ENCODE results near the gene BEGAIN. TPM values are rescaled to one million over a fixed set of nuclear protein-coding genes. Genes with fewer than 3 reads are reported as not detected.

Gene BEGAIN
- total RNA-seq, 2 experiments from 2014 or later, result 1.5 to 2.3 TPM

GRCh38 chr14:100609941-100610391 lies 22.7 kb upstream of the BEGAIN start:
- DNase-seq (no peak), ATAC-seq (ENCODE audit: low read depth) (no peak)
- H3K4me3 Mint-ChIP-seq, result no peak overlapping the region
- H3K27ac Mint-ChIP-seq, result no peak overlapping the region
- H3K4me1 Mint-ChIP-seq, result no peaks in the 10 kb centered on the region
- no peaks in the 10 kb centered on the region for H3K36me3 Mint-ChIP-seq
- POLR2A ChIA-PET, result no interaction called here
- no peaks in the 10 kb centered on the region for H3K9me3 Mint-ChIP-seq
- H3K27me3 Mint-ChIP-seq, result peaks cover 2% of the 10 kb centered on the region

DNA sequence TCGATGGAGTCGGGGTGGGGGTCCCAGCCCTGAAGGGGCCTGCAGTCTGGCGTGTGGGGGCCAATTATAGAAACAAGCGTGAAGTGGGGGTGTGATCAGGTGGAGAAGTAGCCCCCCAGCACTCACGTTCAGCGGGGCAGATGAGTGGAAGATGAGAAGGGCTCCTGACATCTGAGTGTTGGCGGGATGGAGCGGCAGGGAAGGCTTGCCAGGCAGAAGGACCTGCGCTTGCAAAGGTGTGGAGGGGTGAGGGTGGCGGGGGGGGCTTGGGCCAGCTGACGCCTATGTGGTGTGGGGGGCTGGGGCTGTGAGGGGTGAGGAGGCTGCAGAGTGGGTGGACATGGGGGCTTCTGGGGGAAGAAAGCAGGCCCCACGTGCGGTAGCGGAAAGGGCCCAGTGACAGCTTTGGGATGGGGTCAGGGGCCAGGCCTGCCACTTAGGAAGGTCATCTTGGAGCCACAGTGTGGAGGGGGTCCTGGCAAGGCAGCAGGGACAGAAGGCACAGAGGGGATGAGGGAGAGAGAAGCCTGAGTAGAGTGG lies 22.2 kb upstream of the BEGAIN start:
- Mint-ChIP-seq H3K27ac (no peak overlapping the region), H3K4me1 (no peaks in the 10 kb centered on the region), H3K4me3 (no peak overlapping the region), H3K27me3 (no peaks in the 10 kb centered on the region), H3K36me3 (no peaks in the 10 kb centered on the region), H3K9me3 (no peaks in the 10 kb centered on the region)
- POLR2A ChIA-PET, result interaction anchor here (1.1 kb wide), 1 partner anchor 8 kb away, joined by 3 read pairs; no protein-coding TSS in a partner anchor
- no peak for DNase-seq
- ATAC-seq (ENCODE audit: low read depth), result no peak

- Mint-ChIP-seq H3K4me1 (no peaks in the 10 kb centered on the region), H3K36me3 (no peaks in the 10 kb centered on the region), H3K9me3 (no peaks in the 10 kb centered on the region), H3K27me3 (no peaks in the 10 kb centered on the region), H3K4me3 (no peak overlapping the region), H3K27ac (no peak overlapping the region)
- POLR2A ChIA-PET, result interaction anchor here (1.1 kb wide), 1 partner anchor 9 kb away, joined by 3 read pairs; no protein-coding TSS in a partner anchor
- DNase-seq, result no peak
- ATAC-seq (ENCODE audit: low read depth), result no peak
Observed at GRCh38 chr14:100608586-100609330, 21.5 kb upstream of the BEGAIN start.

GRCh38 chr14:100608064-100608463 lies 20.8 kb upstream of the BEGAIN start:
- no peak for ATAC-seq (ENCODE audit: low read depth)
- Mint-ChIP-seq H3K4me1 (no peaks in the 10 kb centered on the region), H3K27me3 (no peaks in the 10 kb centered on the region), H3K36me3 (no peaks in the 10 kb centered on the region), H3K4me3 (no peak overlapping the region), H3K27ac (no peak overlapping the region), H3K9me3 (no peaks in the 10 kb centered on the region)
- no peak for DNase-seq
- POLR2A ChIA-PET, result interaction anchor here (1.1 kb wide), 1 partner anchor 9 kb away, joined by 3 read pairs; no protein-coding TSS in a partner anchor

GRCh38 chr14:100607611-100607956 lies 20.4 kb upstream of the BEGAIN start:
- Mint-ChIP-seq H3K27me3 (no peaks in the 10 kb centered on the region), H3K4me3 (no peak overlapping the region), H3K4me1 (no peaks in the 10 kb centered on the region), H3K27ac (no peak overlapping the region), H3K36me3 (no peaks in the 10 kb centered on the region), H3K9me3 (peaks cover 1% of the 10 kb centered on the region)
- no peak for ATAC-seq (ENCODE audit: low read depth)
- no peak for DNase-seq
- POLR2A ChIA-PET, result no interaction called here

DNA sequence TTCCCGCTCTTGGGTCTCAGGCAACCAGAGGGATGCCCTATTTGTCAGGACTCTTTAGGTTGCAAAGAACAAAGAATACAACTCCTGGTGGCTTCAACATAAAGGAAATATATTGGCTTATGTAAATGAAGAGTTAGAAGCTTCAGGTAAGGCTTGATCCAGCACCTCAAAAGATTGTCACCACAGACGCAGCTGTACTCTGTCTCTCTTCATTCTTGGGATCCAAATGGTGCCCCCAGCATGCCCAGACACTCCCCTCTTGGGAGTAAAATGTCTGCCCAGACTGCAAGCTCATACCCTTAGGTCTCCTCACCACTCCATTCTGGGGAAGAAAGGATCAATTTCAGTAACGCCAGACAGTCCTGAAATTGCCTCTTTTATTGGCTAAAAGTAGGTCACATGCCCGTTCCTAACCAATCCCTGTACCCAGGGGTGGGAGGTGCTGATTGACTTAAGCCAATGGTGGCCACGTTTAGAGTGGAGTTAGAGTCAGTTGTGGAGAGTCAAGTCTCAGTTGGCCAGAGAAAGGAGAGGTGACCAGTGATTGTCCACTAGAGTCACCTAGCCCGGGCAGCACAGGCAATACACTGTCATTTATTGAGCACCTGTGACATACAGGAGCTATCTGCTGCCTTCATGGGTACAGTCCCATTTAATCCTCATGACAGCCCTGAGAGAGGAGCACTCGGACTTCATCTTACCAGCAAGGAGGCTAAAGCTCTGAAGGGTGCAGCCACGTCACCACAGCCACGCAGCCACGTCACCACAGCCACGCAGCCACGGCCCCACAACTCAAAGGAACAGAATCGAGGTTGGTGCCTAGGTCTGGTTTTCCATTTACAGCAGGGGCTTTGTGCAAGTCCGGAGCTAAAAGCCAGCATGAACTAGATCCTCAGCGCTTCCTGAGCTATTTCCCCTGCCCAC lies 19.7 kb upstream of the BEGAIN start:
- Mint-ChIP-seq H3K27ac (no peak overlapping the region), H3K4me3 (no peak overlapping the region), H3K36me3 (no peaks in the 10 kb centered on the region), H3K27me3 (peaks cover 2% of the 10 kb centered on the region), H3K4me1 (no peaks in the 10 kb centered on the region), H3K9me3 (peaks cover 5% of the 10 kb centered on the region)
- ATAC-seq (ENCODE audit: low read depth), result no peak
- DNase-seq, result no peak
- POLR2A ChIA-PET, result interaction anchor here (1.0 kb wide), 1 partner anchor 11 kb away, joined by 3 read pairs; no protein-coding TSS in a partner anchor

GRCh38 chr14:100605706-100606686 lies 18.8 kb upstream of the BEGAIN start:
- no peak for ATAC-seq (ENCODE audit: low read depth)
- Mint-ChIP-seq H3K36me3 (peaks cover 2% of the 10 kb centered on the region), H3K4me1 (no peaks in the 10 kb centered on the region), H3K4me3 (no peak overlapping the region), H3K9me3 (peaks cover 7% of the 10 kb centered on the region), H3K27ac (no peak overlapping the region), H3K27me3 (peaks cover 5% of the 10 kb centered on the region)
- no peak for DNase-seq
- POLR2A ChIA-PET, result interaction anchor here (1.0 kb wide), 1 partner anchor 12 kb away, joined by 3 read pairs; no protein-coding TSS in a partner anchor

DNA sequence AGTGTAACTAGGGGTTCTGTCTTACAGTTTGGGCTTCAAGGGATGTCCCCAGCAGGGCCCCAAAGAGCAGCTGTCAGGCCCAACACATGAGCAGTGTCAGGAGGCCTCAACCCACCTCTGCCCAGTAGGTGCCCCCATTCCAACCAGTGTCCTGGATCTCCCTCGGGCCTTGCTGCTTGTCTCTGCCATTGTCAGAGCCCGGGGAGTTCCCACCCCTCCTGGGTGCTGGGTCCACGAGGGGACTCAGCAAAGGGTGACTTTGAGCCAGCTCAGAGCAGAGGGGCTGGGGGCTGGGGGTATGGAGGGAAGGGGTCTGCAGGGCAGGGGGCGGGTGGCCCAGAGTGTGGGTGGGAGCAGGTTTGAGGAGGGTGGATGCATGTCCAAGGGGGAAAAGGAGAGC lies 18.0 kb upstream of the BEGAIN start:
- peaks cover 3% of the 10 kb centered on the region for H3K36me3 Mint-ChIP-seq

GRCh38 chr14:100604709-100605108 lies 17.5 kb upstream of the BEGAIN start:
- Mint-ChIP-seq H3K4me3 (no peak overlapping the region), H3K9me3 (peaks cover 7% of the 10 kb centered on the region), H3K27me3 (peaks cover 14% of the 10 kb centered on the region), H3K4me1 (no peaks in the 10 kb centered on the region), H3K27ac (no peak overlapping the region), H3K36me3 (peaks cover 3% of the 10 kb centered on the region)
- POLR2A ChIA-PET, result no interaction called here
- DNase-seq, result no peak
- no peak for ATAC-seq (ENCODE audit: low read depth)

More for the DNA sequence above, 18.0 kb upstream of the BEGAIN start:
- POLR2A ChIA-PET, result no interaction called here
- peaks cover 9% of the 10 kb centered on the region for H3K27me3 Mint-ChIP-seq
- H3K27ac Mint-ChIP-seq, result no peak overlapping the region
- H3K4me3 Mint-ChIP-seq, result no peak overlapping the region
- H3K4me1 Mint-ChIP-seq, result no peaks in the 10 kb centered on the region
- no peak for ATAC-seq (ENCODE audit: low read depth)
- no peak for DNase-seq
- peaks cover 7% of the 10 kb centered on the region for H3K9me3 Mint-ChIP-seq

GRCh38 chr14:100604121-100604501 lies 16.9 kb upstream of the BEGAIN start:
- H3K4me1 Mint-ChIP-seq, result no peaks in the 10 kb centered on the region
- peaks cover 3% of the 10 kb centered on the region for H3K36me3 Mint-ChIP-seq
- peaks cover 7% of the 10 kb centered on the region for H3K9me3 Mint-ChIP-seq
- peaks cover 20% of the 10 kb centered on the region for H3K27me3 Mint-ChIP-seq
- no peak overlapping the region for H3K4me3 Mint-ChIP-seq
- DNase-seq, result no peak
- POLR2A ChIA-PET, result no interaction called here
- no peak for ATAC-seq (ENCODE audit: low read depth)
- H3K27ac Mint-ChIP-seq, result no peak overlapping the region

GRCh38 chr14:100603341-100604120 lies 16.3 kb upstream of the BEGAIN start:
- Mint-ChIP-seq H3K4me3 (no peak overlapping the region), H3K4me1 (no peaks in the 10 kb centered on the region), H3K36me3 (peaks cover 3% of the 10 kb centered on the region), H3K9me3 (peaks cover 7% of the 10 kb centered on the region), H3K27me3 (peaks cover 26% of the 10 kb centered on the region), H3K27ac (no peak overlapping the region)
- no peak for DNase-seq
- ATAC-seq (ENCODE audit: low read depth), result no peak
- POLR2A ChIA-PET, result no interaction called here

- ATAC-seq (ENCODE audit: low read depth) (no peak), DNase-seq (no peak)
- Mint-ChIP-seq H3K4me1 (no peaks in the 10 kb centered on the region), H3K4me3 (no peak overlapping the region), H3K9me3 (peaks cover 7% of the 10 kb centered on the region), H3K36me3 (peaks cover 3% of the 10 kb centered on the region), H3K27ac (no peak overlapping the region), H3K27me3 (peaks cover 33% of the 10 kb centered on the region)
- POLR2A ChIA-PET, result interaction anchor here (0.9 kb wide), 1 partner anchor 15 kb away, joined by 5 read pairs; no protein-coding TSS in a partner anchor
Observed at GRCh38 chr14:100602621-100603230, 15.5 kb upstream of the BEGAIN start.
